WERI-Rb-1 (cell line): ENCODE data around the gene PPP1R10.

Source experiments
- DNase-seq: peaks from one replicate; pipeline ENCODE4 v3.0.0-alpha.2; 2020
- H3K27ac ChIP-seq: fragments of 250-450 bp; sonication (Bioruptor Pico); 2 replicates; pipeline ENCODE4 v1.5.1; 2020; ENCODE audit warnings: mild to moderate bottlenecking, moderate library complexity
- H3K27me3 ChIP-seq: fragments of 250-450 bp; sonication (Bioruptor Pico); 2 replicates; pipeline ENCODE4 v1.5.1; 2021; ENCODE audit warnings: mild to moderate bottlenecking, low read depth, moderate library complexity; ENCODE audit not compliant: insufficient read depth, severe bottlenecking
- H3K36me3 ChIP-seq: fragments of 250-450 bp; sonication (Bioruptor Pico); 2 replicates; pipeline ENCODE4 v1.5.1; 2020; ENCODE audit warnings: mild to moderate bottlenecking, moderate library complexity
- H3K4me3 ChIP-seq: 2 replicates; pipeline ENCODE4 v1.5.1; 2011; ENCODE audit warnings: low read depth, mild to moderate bottlenecking, control low read depth, low read length
- H3K9me3 ChIP-seq: fragments of 250-450 bp; sonication (Bioruptor Pico); 2 replicates; pipeline ENCODE4 v1.5.1; 2021; ENCODE audit warnings: mild to moderate bottlenecking, moderate library complexity; ENCODE audit not compliant: severe bottlenecking
- CTCF ChIP-seq: IDR thresholded peaks from 2 replicates; pipeline ENCODE4 v1.5.1; 2011; ENCODE audit warnings: low read depth, mild to moderate bottlenecking, control low read depth, inconsistent platforms, low read length

The PPP1R10 gene

DNA sequence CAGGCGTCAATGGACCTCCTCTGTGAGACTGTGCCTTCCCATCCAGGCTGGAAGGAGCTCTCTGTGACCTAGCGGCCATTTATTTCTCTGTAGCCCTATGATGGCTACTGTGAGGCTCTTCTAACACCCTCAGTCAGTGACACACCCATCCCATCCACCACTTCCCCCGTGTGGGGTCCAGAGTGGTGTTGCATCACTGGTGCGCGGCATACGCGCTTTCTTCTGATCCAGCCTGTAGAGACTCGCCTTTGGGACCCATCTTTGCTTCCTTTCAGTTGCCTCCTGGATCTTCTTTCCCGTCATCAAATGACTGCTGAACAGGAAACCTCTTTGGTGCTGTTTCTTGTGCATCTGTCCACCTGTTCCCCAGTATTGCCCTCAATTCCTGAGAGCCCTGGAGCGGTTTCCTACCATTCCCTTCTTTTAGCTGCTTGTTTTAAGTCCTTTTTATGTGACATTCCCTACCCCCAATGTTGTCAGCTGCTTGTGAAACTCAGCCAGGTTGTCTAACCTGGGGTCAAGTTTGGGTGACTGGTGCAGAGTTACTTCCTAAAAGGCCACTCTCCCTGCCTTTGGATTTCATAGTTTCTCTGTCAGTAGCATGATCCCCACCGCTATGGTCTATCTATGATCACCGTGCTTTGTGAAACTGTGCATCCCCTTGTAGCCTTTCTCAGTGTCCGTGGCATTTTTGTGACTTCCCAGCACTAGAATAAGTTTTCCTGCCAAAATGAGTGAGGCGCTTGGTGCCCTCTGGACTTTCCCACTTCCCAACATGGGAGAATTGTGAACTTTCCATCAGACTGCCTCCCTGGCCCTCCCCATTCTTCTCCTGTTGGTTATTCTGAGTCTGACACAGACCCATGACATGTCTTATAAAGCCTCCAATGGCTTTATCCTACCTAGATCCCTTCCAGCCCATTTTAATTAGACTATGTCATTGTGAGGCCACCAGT lies 54.3 kb downstream of the PPP1R10 start:
- H3K36me3 ChIP-seq = peaks cover 48% of the 10 kb centered on the region
- no peak for DNase-seq
- TF ChIP-seq CTCF = no peak

DNA sequence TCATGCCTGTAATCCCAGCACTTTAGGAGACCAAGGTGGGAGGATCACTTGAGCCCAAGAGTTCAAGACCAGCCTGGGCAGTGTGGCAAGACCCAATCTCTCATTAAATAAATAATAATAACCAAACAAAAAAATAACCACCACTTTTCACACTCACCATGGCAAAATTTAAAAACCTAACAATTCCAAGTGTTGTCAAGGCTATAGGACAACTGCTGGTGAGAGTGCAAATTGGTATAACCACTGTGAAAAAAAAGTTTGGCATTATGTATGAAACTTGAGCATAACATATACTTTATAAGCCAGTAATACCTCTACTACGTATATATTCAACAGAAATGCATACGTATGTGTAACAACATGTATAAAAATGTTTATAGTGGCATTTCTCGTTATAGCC lies 56.1 kb downstream of the PPP1R10 start:
- Histone ChIP-seq H3K36me3 (peaks cover 52% of the 10 kb centered on the region), H3K27ac (no peak overlapping the region), H3K27me3 (no peaks in the 10 kb centered on the region), H3K4me3 (no peak overlapping the region), H3K9me3 (no peaks in the 10 kb centered on the region)
- DNase-seq = no peak
- no peak for TF ChIP-seq CTCF

More for the DNA sequence above, 54.3 kb downstream of the PPP1R10 start:
- no peaks in the 10 kb centered on the region for H3K9me3 ChIP-seq
- H3K4me3 ChIP-seq = no peak overlapping the region
- no peaks in the 10 kb centered on the region for H3K27me3 ChIP-seq
- H3K27ac ChIP-seq = no peak overlapping the region

DNA sequence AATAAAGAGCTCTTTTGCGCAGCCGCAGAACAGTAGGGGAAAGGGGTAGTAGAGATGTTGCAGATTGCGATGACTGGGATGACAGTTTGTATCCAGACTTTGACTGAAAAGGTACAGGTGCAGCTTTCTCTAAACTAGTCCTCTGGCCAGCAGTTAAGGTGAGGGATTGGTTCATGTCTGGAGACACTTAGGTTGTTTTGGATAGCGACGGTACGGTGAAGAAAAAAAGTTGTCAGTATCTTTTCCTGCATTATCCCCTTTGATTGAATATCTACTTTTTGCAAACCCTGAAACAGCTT lies 59.4 kb downstream of the PPP1R10 start:
- no peak for DNase-seq
- TF ChIP-seq CTCF = no peak
- H3K36me3 ChIP-seq = peaks cover 67% of the 10 kb centered on the region
- peak overlapping the region; percentile 93 for H3K27ac ChIP-seq
- H3K27me3 ChIP-seq = no peaks in the 10 kb centered on the region
- H3K9me3 ChIP-seq = no peaks in the 10 kb centered on the region
- peak overlapping the region; percentile 81 for H3K4me3 ChIP-seq

DNA sequence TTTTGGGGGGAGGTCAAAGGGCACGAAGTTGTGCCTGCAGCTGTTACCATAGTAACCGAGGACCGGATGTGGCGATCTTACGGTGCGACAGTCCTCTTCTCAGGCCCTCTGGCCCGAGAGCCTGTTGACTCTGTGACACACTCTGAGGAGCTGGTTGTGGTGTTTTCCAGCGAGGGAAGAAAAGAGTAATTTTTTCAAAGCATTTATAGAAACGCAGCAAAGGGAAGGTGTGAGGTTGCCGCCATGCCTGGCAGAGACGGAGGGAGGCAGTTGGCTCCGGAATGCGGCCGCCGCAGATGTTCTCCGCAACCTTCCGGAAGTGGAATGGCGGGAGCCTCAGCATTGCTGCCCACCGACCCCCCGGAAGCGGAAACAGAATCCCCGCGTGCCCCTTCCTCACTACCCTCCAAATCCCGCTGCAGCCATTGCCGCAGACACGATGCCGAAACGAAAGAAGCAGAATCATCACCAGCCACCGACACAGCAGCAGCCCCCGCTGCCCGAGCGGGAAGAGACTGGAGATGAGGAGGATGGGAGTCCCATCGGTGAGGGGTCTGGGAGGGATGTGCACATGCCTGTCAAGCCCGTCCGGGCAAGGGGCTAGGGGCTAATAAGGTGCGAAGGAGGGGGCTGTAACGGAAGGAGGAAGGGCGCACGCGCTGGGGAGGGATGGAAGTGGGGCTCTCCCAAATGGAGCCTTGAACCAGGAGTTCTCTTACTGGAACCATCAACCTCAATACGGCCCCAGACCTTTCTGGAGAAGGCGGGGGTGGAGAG lies 59.9 kb downstream of the PPP1R10 start, which contains the start of gene PRR3:
PRR3 (plus strand) TSS at position 390 of the 777 bp plus-strand sequence; CDS start at position 440, 50 bp downstream.
- Histone ChIP-seq H3K9me3 (no peaks in the 10 kb centered on the region), H3K27ac (peak within 1 kb of the TSS; percentile 93), H3K27me3 (no peaks in the 10 kb centered on the region), H3K4me3 (peak within 1 kb of the TSS; percentile 81), H3K36me3 (peaks cover 67% of the 10 kb centered on the region)
- no peak for TF ChIP-seq CTCF
- DNase-seq = peak; percentile 97

GRCh38 chr6:30556066-30556905 lies 60.8 kb downstream of the PPP1R10 start, which contains the start of gene GNL1:
GNL1 (minus strand) TSS chr6:30556489; CDS start chr6:30556203, 286 bp downstream.
- Histone ChIP-seq H3K9me3 (no peaks in the 10 kb centered on the region), H3K36me3 (peaks cover 69% of the 10 kb centered on the region), H3K4me3 (peak within 1 kb of the TSS; percentile 81), H3K27ac (peak within 1 kb of the TSS; percentile 93), H3K27me3 (no peaks in the 10 kb centered on the region)
- DNase-seq = peak; percentile 99
- TF ChIP-seq CTCF = no peak
